Endothelial cell of umbilical vein (primary cell): ENCODE results near the gene CAPN5. TPM values are rescaled to one million over a fixed set of nuclear protein-coding genes. Genes with fewer than 3 reads are reported as not detected.

ENCODE experiments used
- BruUV-seq: library from RNA; stranded (reverse); fragments of 400-500 nt; replicated peaks from 2 replicates; lab custom pipeline; 2021; lab: Mats Ljungman, UMichigan
- CTCF ChIA-PET: fragments of 300-600, 350-600 bp; sonication (Branson Sonifier 250); formaldehyde crosslinking; loops from one replicate; lab custom pipeline; 2021; ENCODE audit warnings: antibody characterized with exemption, inconsistent platforms; lab: Charles Lee
- POLR2A ChIA-PET: fragments of 300-600, 350-600 bp; sonication (Branson Sonifier 250); formaldehyde crosslinking; loops from one replicate; lab custom pipeline; 2021; ENCODE audit warnings: antibody characterized with exemption, inconsistent platforms; lab: Charles Lee
- DNase-seq: peaks from one replicate; pipeline ENCODE4 v3.0.0-alpha.2; 2011; ENCODE audit warnings: low read depth, low spot score
- FAIRE-seq: peaks from 2 replicates; lab custom pipeline; 2011; peaks lifted over from hg19 to GRCh38; lab: Jason Lieb, UNC
- H2AFZ ChIP-seq: 2 replicates; pipeline ENCODE4 v1.6.0; 2012; ENCODE audit warnings: low read depth, low read length, control low read depth, inconsistent platforms
- H3K27ac ChIP-seq: 2 replicates; pipeline ENCODE4 v1.5.1; 2011; ENCODE audit warnings: low read depth, mild to moderate bottlenecking, control low read depth, low read length, moderate library complexity; ENCODE audit not compliant: insufficient read depth
- H3K27me3 ChIP-seq, 2 experiments: 2 replicates each; pipeline versions ENCODE4 v1.6.0 to v1.6.1; 2011; ENCODE audit warnings: low read length in 2 of 2, mixed read lengths in 1 of 2; ENCODE audit not compliant: control insufficient read depth in 2 of 2, insufficient read depth in 2 of 2
- H3K36me3 ChIP-seq, 2 experiments: 2 replicates in 1 of 2; 3 replicates in 1 of 2; pipeline ENCODE4 v1.5.1; 2011; ENCODE audit warnings: low read length in 2 of 2, mild to moderate bottlenecking in 1 of 2, moderate library complexity in 1 of 2; ENCODE audit not compliant: control insufficient read depth in 2 of 2, insufficient read depth in 2 of 2; ENCODE audit errors: extremely low read depth in 1 of 2
- H3K4me1 ChIP-seq: 3 replicates; pipeline ENCODE4 v1.5.1; 2011; ENCODE audit warnings: mild to moderate bottlenecking, low read length; ENCODE audit not compliant: control insufficient read depth, insufficient read depth; ENCODE audit errors: extremely low read depth
- H3K4me2 ChIP-seq: 2 replicates; pipeline ENCODE4 v1.6.1; 2011; ENCODE audit warnings: low read length, control low read depth, mixed read lengths; ENCODE audit not compliant: insufficient read depth
- H3K4me3 ChIP-seq, 3 experiments: fragments of 200-600 bp in 1 of 3; sonication (generic), shearing (Covaris generic) in 1 of 3; replicated peaks in 1 of 3; 2 replicates each; pipeline ENCODE4 v1.5.1; 2011 to 2016; ENCODE audit warnings: control low read depth in 3 of 3, low read length in 3 of 3, mild to moderate bottlenecking in 2 of 3, inconsistent platforms in 1 of 3, low read depth in 1 of 3, moderate library complexity in 1 of 3; ENCODE audit not compliant: insufficient read depth in 1 of 3
- H3K79me2 ChIP-seq: 2 replicates; pipeline ENCODE4 v1.6.0; 2012; ENCODE audit warnings: low read length, inconsistent platforms; ENCODE audit not compliant: control insufficient read depth, insufficient read depth
- H3K9ac ChIP-seq: replicated peaks from 2 replicates; pipeline ENCODE3; 2011; ENCODE audit warnings: low read length, control low read depth; ENCODE audit not compliant: insufficient read depth; ENCODE audit errors: extremely low read depth
- H3K9me1 ChIP-seq: replicated peaks from 3 replicates; pipeline ENCODE4 v1.6.0; 2011; ENCODE audit warnings: mild to moderate bottlenecking, low read length; ENCODE audit not compliant: control insufficient read depth, insufficient read depth; ENCODE audit errors: extremely low read depth
- H3K9me3 ChIP-seq: replicated peaks from 2 replicates; pipeline ENCODE4 v1.5.1; 2012; ENCODE audit warnings: low read length, inconsistent platforms; ENCODE audit not compliant: control insufficient read depth, insufficient read depth
- H4K20me1 ChIP-seq: replicated peaks from 2 replicates; pipeline ENCODE3; 2011; ENCODE audit warnings: mild to moderate bottlenecking, low read length; ENCODE audit not compliant: control insufficient read depth, insufficient read depth; ENCODE audit errors: extremely low read depth
- CTCF ChIP-seq, 2 donors: IDR thresholded peaks; 1 replicate in 1 of 2; 2 replicates in 1 of 2; pipeline ENCODE4 v1.5.1; 2011; ENCODE audit warnings: low read length in 2 of 2, mild to moderate bottlenecking in 2 of 2, moderate library complexity in 2 of 2, control low read depth in 1 of 2, inconsistent platforms in 1 of 2, low read depth in 1 of 2; ENCODE audit not compliant: insufficient read depth in 1 of 2; ENCODE audit errors: extremely low read depth in 1 of 2
- EZH2 ChIP-seq: IDR thresholded peaks from 2 replicates; pipeline ENCODE4 v1.6.1; 2012; ENCODE audit warnings: borderline replicate concordance, low read depth, mild to moderate bottlenecking, moderate library complexity, low read length, inconsistent platforms; ENCODE audit not compliant: severe bottlenecking
- FOS ChIP-seq: IDR thresholded peaks from 2 replicates; pipeline ENCODE4 v1.6.1; 2011; ENCODE audit warnings: mild to moderate bottlenecking, low read length, moderate library complexity, borderline replicate concordance; ENCODE audit not compliant: insufficient read depth
- GATA2 ChIP-seq: IDR thresholded peaks from 2 replicates; pipeline ENCODE4 v1.7.0; 2011; ENCODE audit warnings: low read depth, mild to moderate bottlenecking, moderate library complexity, mixed read lengths, low read length; ENCODE audit not compliant: insufficient read length, insufficient read depth
- JUN ChIP-seq: IDR thresholded peaks from 2 replicates; pipeline ENCODE4 v1.6.1; 2011; ENCODE audit warnings: borderline replicate concordance, low read depth; ENCODE audit not compliant: insufficient read length, insufficient read depth
- MAX ChIP-seq: IDR thresholded peaks from 2 replicates; pipeline ENCODE4 v1.6.1; 2011; ENCODE audit not compliant: insufficient read depth, insufficient read length
- MYC ChIP-seq: IDR thresholded peaks from one replicate; pipeline ENCODE4 v1.6.1; 2011; ENCODE audit warnings: mild to moderate bottlenecking, low read depth, low read length
- POLR2A ChIP-seq: IDR thresholded peaks from 2 replicates; pipeline ENCODE4 v1.6.1; 2012; ENCODE audit warnings: low read depth, mild to moderate bottlenecking, control low read depth, low read length
- POLR2AphosphoS5 ChIP-seq: IDR thresholded peaks from 2 replicates; pipeline ENCODE4 v1.6.1; 2012; ENCODE audit warnings: low read depth, mild to moderate bottlenecking, control low read depth, low read length, moderate library complexity; ENCODE audit not compliant: insufficient read depth
- dilution Hi-C: fragments of 300-500 bp; cut with MboI; formaldehyde crosslinking; loops from one replicate; pipeline ENCODE4 v1.15.0; 2019; ENCODE audit warnings: low sequenced_read_pairs; ENCODE audit not compliant: extremely low pct_ligation_motif_present
- intact Hi-C: fragments of 100-400 bp; cut with micrococcal nuclease; formaldehyde crosslinking; loops from one replicate; pipeline ENCODE4 v1.10.0; 2022
- polyA plus RNA-seq, 4 experiments: library from polyadenylated mRNA; depleted of rRNA in 3 of 4; stranded (reverse) in 3 of 4; unstranded in 1 of 4; fragments of >200 nt; gene quantifications; 2 replicates each; pipeline versions ENCODE4 v1.2.1 to v1.2.3, GENCODE V29; 2011 to 2012; ENCODE audit warnings: missing spikeins in 1 of 4
- total RNA-seq: library from RNA; stranded (reverse); gene quantifications from 2 replicates; pipeline ENCODE4 v1.2.3, GENCODE V29; 2021

Gene CAPN5
- total and polyA plus RNA-seq, 2 donors (not counting 3 experiments of a cell fraction or from before 2014, with no cell fraction given), result 15.0 to 17.0 TPM

GRCh38 chr11:77108436-77108835 lies 41.7 kb downstream of the CAPN5 start:
- CTCF ChIA-PET, result interaction anchor here (0.7 to 9.1 kb wide), 7 partner anchors 17 to 440 kb away, joined by 3 to 89 read pairs (median 5); no protein-coding TSS in a partner anchor
- Histone ChIP-seq H3K9ac (no peak overlapping the region), H3K79me2 (no peaks in the 10 kb centered on the region), H3K27ac (no peak overlapping the region), H3K4me3 (no peak overlapping the region), H3K27me3 (no peaks in the 10 kb centered on the region), H3K4me1 (peaks cover 17% of the 10 kb centered on the region), H3K4me2 (no peak overlapping the region), H3K9me1 (no peaks in the 10 kb centered on the region), H3K36me3 (no peaks in the 10 kb centered on the region), H3K9me3 (no peaks in the 10 kb centered on the region), H4K20me1 (no peaks in the 10 kb centered on the region), H2AFZ (no peak overlapping the region)
- no peak for DNase-seq
- FAIRE-seq, result no peak
- POLR2A ChIA-PET, result no interaction called here
- dilution Hi-C loops (no loop called here), intact Hi-C loops (no loop called here)
- TF ChIP-seq POLR2A (no peak), GATA2 (no peak), MAX (no peak), JUN (no peak), MYC (no peak), EZH2 (no peak), POLR2AphosphoS5 (no peak), CTCF (IDR thresholded peaks at IDR 0.05; ENCODE audit: extremely low read depth in 1 of 2, insufficient read depth in 1 of 2, low read depth in 1 of 2, low read length in 2 of 2) (no peak), FOS (no peak)
- no TSS peak for BruUV-seq
